IPS-11a (cell line): ENCODE measurements around the gene CNOT9.

Source experiments
- H3K4me3 ChIP-seq: one replicate; pipeline ENCODE4 v1.5.1; 2013; ENCODE audit warnings: low read depth, low read length, control low read depth

The CNOT9 gene

GRCh38 chr2:218643751-218644310 lies 75.2 kb downstream of the CNOT9 start:
- no peak overlapping the region for H3K4me3 ChIP-seq

GRCh38 chr2:218644721-218645120 lies 76.1 kb downstream of the CNOT9 start:
- no peak overlapping the region for H3K4me3 ChIP-seq

- H3K4me3 ChIP-seq = no peak overlapping the region
Observed at GRCh38 chr2:218645126-218645525, 76.5 kb downstream of the CNOT9 start.
